Progenitor cell of endocrine pancreas (in vitro differentiated cells): ENCODE data around the gene CNNM1. TPM values are rescaled to one million over a fixed set of nuclear protein-coding genes. Genes with fewer than 3 reads are reported as not detected.
A peak's percentile ranks its signal among the peaks of the same experiment; 100 is the strongest.

Experiments used
- DNase-seq: peaks from one replicate; pipeline ENCODE4 v3.0.0; 2021; ENCODE audit warnings: low spot score; ENCODE audit not compliant: unreplicated experiment
- H3K27ac Mint-ChIP-seq: 2 replicates; pipeline ENCODE4 v1.8.0; 2021; ENCODE audit warnings: mild to moderate bottlenecking, moderate library complexity, mixed read lengths
- H3K27me3 Mint-ChIP-seq: 2 replicates; pipeline ENCODE4 v1.8.0; 2021; ENCODE audit warnings: mixed read lengths
- H3K36me3 Mint-ChIP-seq: 2 replicates; pipeline ENCODE4 v1.8.0; 2022; ENCODE audit warnings: mixed read lengths; ENCODE audit not compliant: insufficient read depth
- H3K4me1 Mint-ChIP-seq: 2 replicates; pipeline ENCODE4 v1.8.0; 2021; ENCODE audit warnings: low read depth, mixed read lengths
- H3K4me3 Mint-ChIP-seq: 2 replicates; pipeline ENCODE4 v1.8.0; 2021; ENCODE audit warnings: low read depth, mild to moderate bottlenecking, moderate library complexity, mixed read lengths
- H3K9me3 Mint-ChIP-seq: 2 replicates; pipeline ENCODE4 v1.8.0; 2021; ENCODE audit warnings: low read depth, mixed read lengths
- total RNA-seq: library from RNA; stranded (reverse); gene quantifications from 2 replicates; pipeline ENCODE4 v1.2.1, GENCODE V29; 2021
- TF ChIP-seq, protein P1 (sequence below): fragments of 200-600 bp; sonication (generic); IDR thresholded peaks from one replicate; pipeline ENCODE4 v1.5.0; 2021; ENCODE audit warnings: antibody characterized with exemption, mild to moderate bottlenecking; ENCODE audit not compliant: unreplicated experiment

CNNM1 gene
- total RNA-seq, 1 donor from 2014 or later, result 0.38 TPM

DNA sequence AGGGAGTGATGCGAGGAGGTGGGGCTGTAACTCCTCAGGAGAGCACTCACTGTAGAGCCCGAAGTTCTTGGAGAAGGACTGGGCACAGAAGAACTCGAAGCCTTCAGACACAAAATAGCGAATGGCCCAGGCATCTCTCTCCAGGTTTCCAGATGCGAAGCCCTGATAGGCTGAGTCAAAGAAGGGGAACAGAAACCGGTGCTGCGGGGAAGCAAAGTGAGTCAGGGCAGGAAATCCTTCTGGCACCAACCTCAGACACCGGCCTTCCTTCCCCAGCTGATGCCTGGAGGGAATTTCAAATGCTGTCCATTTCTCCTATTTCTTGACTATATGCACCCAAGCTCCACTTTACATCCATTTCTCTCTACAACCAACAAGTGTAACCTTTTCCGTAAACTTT is 74.5 kb downstream of the CNNM1 start:
- Mint-ChIP-seq H3K36me3 (peaks cover 17% of the 10 kb centered on the region), H3K4me3 (no peak overlapping the region), H3K27ac (no peak overlapping the region), H3K4me1 (no peaks in the 10 kb centered on the region), H3K27me3 (no peaks in the 10 kb centered on the region), H3K9me3 (no peaks in the 10 kb centered on the region)
- DNase-seq, result no peak
- TF ChIP-seq, protein P1, sequence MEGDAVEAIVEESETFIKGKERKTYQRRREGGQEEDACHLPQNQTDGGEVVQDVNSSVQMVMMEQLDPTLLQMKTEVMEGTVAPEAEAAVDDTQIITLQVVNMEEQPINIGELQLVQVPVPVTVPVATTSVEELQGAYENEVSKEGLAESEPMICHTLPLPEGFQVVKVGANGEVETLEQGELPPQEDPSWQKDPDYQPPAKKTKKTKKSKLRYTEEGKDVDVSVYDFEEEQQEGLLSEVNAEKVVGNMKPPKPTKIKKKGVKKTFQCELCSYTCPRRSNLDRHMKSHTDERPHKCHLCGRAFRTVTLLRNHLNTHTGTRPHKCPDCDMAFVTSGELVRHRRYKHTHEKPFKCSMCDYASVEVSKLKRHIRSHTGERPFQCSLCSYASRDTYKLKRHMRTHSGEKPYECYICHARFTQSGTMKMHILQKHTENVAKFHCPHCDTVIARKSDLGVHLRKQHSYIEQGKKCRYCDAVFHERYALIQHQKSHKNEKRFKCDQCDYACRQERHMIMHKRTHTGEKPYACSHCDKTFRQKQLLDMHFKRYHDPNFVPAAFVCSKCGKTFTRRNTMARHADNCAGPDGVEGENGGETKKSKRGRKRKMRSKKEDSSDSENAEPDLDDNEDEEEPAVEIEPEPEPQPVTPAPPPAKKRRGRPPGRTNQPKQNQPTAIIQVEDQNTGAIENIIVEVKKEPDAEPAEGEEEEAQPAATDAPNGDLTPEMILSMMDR, result no peak

DNA sequence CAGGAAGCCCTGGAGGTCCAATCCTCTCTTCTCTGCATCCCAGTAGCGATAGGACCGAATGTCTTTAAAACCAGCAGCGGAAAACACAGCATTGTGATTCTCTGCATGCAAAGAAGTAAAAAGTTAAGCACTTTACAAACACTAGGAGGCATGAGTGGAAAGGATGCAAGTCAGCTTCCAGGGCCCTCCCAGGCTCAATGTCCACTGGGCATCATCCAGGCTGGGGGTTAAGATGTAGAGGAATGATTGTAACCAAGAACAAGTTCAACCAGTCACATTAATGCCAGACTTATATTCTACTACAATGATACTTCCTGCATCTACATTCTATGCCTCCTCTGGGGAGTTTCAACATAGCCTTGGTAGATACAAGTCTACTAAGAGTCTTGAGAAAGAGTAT is 77.0 kb downstream of the CNNM1 start:
- no peak overlapping the region for H3K4me3 Mint-ChIP-seq
- no peaks in the 10 kb centered on the region for H3K4me1 Mint-ChIP-seq
- peaks cover 19% of the 10 kb centered on the region for H3K36me3 Mint-ChIP-seq
- H3K9me3 Mint-ChIP-seq, result no peaks in the 10 kb centered on the region
- DNase-seq, result no peak
- no peaks in the 10 kb centered on the region for H3K27me3 Mint-ChIP-seq
- H3K27ac Mint-ChIP-seq, result no peak overlapping the region
- TF ChIP-seq, protein P1, result no peak

DNA sequence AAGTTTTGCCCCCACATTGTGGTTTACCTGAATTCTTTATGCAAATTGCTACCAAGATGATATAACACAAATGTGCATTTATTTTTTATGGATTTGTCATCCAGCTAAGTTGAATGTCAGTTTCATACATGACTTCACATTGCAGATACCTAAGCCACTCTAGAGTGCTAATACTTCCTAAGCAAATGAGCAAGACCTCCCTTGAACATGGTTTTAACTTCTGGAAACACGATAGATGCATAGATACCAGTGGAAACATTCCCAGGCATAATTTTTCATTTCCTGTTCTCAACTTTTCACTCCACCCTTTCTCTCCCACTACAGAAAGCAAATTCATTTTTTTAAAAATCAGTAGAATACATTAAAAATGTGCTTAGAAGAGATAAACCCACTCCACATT is 81.0 kb downstream of the CNNM1 start:
- no peaks in the 10 kb centered on the region for H3K27me3 Mint-ChIP-seq
- DNase-seq, result no peak

DNA sequence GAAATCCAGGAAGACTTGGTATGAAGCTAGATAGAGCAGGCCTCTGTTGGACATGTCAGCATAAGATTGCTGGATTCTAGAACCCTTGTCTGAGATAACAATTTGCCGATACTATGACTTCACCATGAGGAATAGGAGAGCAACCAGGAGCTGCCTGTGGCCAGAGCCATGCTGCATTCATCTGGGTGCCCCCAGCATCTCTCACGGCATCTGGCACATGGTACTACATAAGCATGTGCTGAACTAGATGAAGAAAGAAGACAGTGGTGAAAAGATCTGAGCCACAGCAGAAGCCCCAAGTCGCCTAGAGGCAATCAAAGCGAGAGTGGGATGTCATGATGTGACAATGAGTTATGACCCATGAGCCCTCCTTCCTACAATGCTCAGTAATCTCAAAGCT is 81.7 kb downstream of the CNNM1 start:
- H3K9me3 Mint-ChIP-seq, result no peaks in the 10 kb centered on the region
- no peaks in the 10 kb centered on the region for H3K27me3 Mint-ChIP-seq
- H3K36me3 Mint-ChIP-seq, result peaks cover 12% of the 10 kb centered on the region
- TF ChIP-seq, protein P1, result no peak
- no peaks in the 10 kb centered on the region for H3K4me1 Mint-ChIP-seq
- no peak overlapping the region for H3K27ac Mint-ChIP-seq
- H3K4me3 Mint-ChIP-seq, result no peak overlapping the region
- DNase-seq, result no peak

More for the DNA sequence above, 81.0 kb downstream of the CNNM1 start:
- H3K27ac Mint-ChIP-seq, result no peak overlapping the region
- TF ChIP-seq, protein P1, result no peak
- H3K9me3 Mint-ChIP-seq, result no peaks in the 10 kb centered on the region
- no peak overlapping the region for H3K4me3 Mint-ChIP-seq
- peaks cover 15% of the 10 kb centered on the region for H3K36me3 Mint-ChIP-seq
- H3K4me1 Mint-ChIP-seq, result no peaks in the 10 kb centered on the region

DNA sequence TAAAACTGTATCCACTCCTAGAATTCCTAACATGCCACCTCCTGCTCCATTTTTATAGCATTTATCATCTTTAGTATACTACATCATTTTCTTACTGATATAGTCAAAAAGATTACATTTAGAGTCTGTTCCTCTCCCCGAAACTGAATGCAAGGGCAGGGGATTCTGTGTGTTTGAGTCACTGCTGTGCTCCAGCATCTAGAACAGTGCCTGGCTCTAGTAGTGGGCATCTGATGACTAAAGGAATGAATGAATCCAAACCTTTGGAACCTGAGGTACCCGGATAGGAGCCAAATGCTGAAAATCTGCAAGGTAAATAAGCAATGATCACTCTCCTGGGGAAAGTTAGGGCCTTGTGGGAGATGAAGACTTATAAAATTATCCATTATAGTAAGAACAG is 82.4 kb downstream of the CNNM1 start:
- no peak for DNase-seq
- TF ChIP-seq, protein P1, result no peak
- H3K4me3 Mint-ChIP-seq, result no peak overlapping the region
- peaks cover 15% of the 10 kb centered on the region for H3K36me3 Mint-ChIP-seq
- H3K9me3 Mint-ChIP-seq, result no peaks in the 10 kb centered on the region
- no peaks in the 10 kb centered on the region for H3K4me1 Mint-ChIP-seq
- no peaks in the 10 kb centered on the region for H3K27me3 Mint-ChIP-seq
- peak overlapping the region; percentile 37 for H3K27ac Mint-ChIP-seq
